Measurements from ENCODE around the gene TGM2. TPM values are rescaled to one million over a fixed set of nuclear protein-coding genes. Genes with fewer than 3 reads are reported as not detected.

TGM2 gene
- total RNA-seq, 3 donors from 2014 or later = 14.9 to 62.2 (median 33.3) TPM

GRCh38 chr20:38186788-38187221 lies 21.7 kb upstream of the TGM2 start:
- ATAC-seq (no peak), DNase-seq (no peak)
- TF ChIP-seq CTCF (IDR thresholded peaks at IDR 0.05) = no peak
- H3K4me3 ChIP-seq = no peak overlapping the region
- H3K36me3 ChIP-seq (ENCODE audit: low read depth) = no peaks in the 10 kb centered on the region
- intact Hi-C loops (cut with DNase I, micrococcal nuclease) = no loop called here
- H3K4me1 ChIP-seq (ENCODE audit: low read depth) = no peaks in the 10 kb centered on the region
- H3K9me3 ChIP-seq = no peaks in the 10 kb centered on the region

- intact Hi-C loops (cut with DNase I, micrococcal nuclease) = no loop called here
- Histone ChIP-seq H3K9me3 (no peaks in the 10 kb centered on the region), H3K4me1 (ENCODE audit: low read depth) (no peaks in the 10 kb centered on the region), H3K4me3 (no peak overlapping the region), H3K36me3 (ENCODE audit: low read depth) (no peaks in the 10 kb centered on the region)
- TF ChIP-seq CTCF (IDR thresholded peaks at IDR 0.05) = no peak
- ATAC-seq (no peak), DNase-seq (no peak)
These were observed 19.0 kb upstream of the TGM2 start for GRCh38 chr20:38184101-38184500.

- Histone ChIP-seq H3K4me3 (no peak overlapping the region), H3K9me3 (no peaks in the 10 kb centered on the region), H3K4me1 (ENCODE audit: low read depth) (no peaks in the 10 kb centered on the region), H3K36me3 (ENCODE audit: low read depth) (no peaks in the 10 kb centered on the region)
- no peak for TF ChIP-seq CTCF (IDR thresholded peaks at IDR 0.05)
- intact Hi-C loops (cut with DNase I, micrococcal nuclease) = no loop called here
- DNase-seq (no peak), ATAC-seq (no peak)
These were observed 16.9 kb upstream of the TGM2 start for GRCh38 chr20:38181971-38182370.

GRCh38 chr20:38181207-38181801 lies 16.2 kb upstream of the TGM2 start:
- no peak for TF ChIP-seq CTCF (IDR thresholded peaks at IDR 0.05)
- DNase-seq (no peak), ATAC-seq (no peak)
- Histone ChIP-seq H3K4me3 (no peak overlapping the region), H3K36me3 (ENCODE audit: low read depth) (no peaks in the 10 kb centered on the region), H3K4me1 (ENCODE audit: low read depth) (no peaks in the 10 kb centered on the region), H3K9me3 (no peaks in the 10 kb centered on the region)
- intact Hi-C loops (cut with DNase I, micrococcal nuclease) = no loop called here

GRCh38 chr20:38180781-38181180 lies 15.7 kb upstream of the TGM2 start:
- ATAC-seq = no peak
- no peaks in the 10 kb centered on the region for H3K9me3 ChIP-seq
- H3K4me1 ChIP-seq (ENCODE audit: low read depth) = no peaks in the 10 kb centered on the region
- no peaks in the 10 kb centered on the region for H3K36me3 ChIP-seq (ENCODE audit: low read depth)
- TF ChIP-seq CTCF (IDR thresholded peaks at IDR 0.05) = no peak
- no peak overlapping the region for H3K4me3 ChIP-seq
- no peak for DNase-seq
- intact Hi-C loops (cut with DNase I, micrococcal nuclease) = no loop called here

- ATAC-seq = no peak
- Histone ChIP-seq H3K4me1 (ENCODE audit: low read depth) (no peaks in the 10 kb centered on the region), H3K4me3 (no peak overlapping the region), H3K36me3 (ENCODE audit: low read depth) (no peaks in the 10 kb centered on the region), H3K9me3 (no peaks in the 10 kb centered on the region)
- TF ChIP-seq CTCF (IDR thresholded peaks at IDR 0.05) = no peak
- intact Hi-C loops (cut with DNase I, micrococcal nuclease) = no loop called here
- DNase-seq = no peak
These were observed 14.8 kb upstream of the TGM2 start for GRCh38 chr20:38179846-38180245.
